Activated naive CD8-positive, alpha-beta T cell treated with anti-CD3 and anti-CD28 coated beads, Interleukin-2, amount 50 U/mL, for 24 hours (primary cell): Measurements from ENCODE around the gene COL19A1.

Experiments used
- ATAC-seq: fragments of 150-1000 bp; cut with Tn5 transposase; one replicate; pipeline ENCODE4 v1.10.0; 2021
- DNase-seq: peaks from one replicate; pipeline ENCODE4 v3.0.0; 2021
- H3K27ac Mint-ChIP-seq: one replicate; pipeline ENCODE4 v1.8.0; 2021; ENCODE audit warnings: mild to moderate bottlenecking, mixed read lengths
- H3K27me3 Mint-ChIP-seq: one replicate; pipeline ENCODE4 v1.8.0; 2021; ENCODE audit warnings: mixed read lengths
- H3K36me3 Mint-ChIP-seq: one replicate; pipeline ENCODE4 v1.8.0; 2021; ENCODE audit warnings: low read depth, mixed read lengths
- H3K4me1 Mint-ChIP-seq: one replicate; pipeline ENCODE4 v1.8.0; 2021; ENCODE audit warnings: mixed read lengths
- H3K4me3 Mint-ChIP-seq: one replicate; pipeline ENCODE4 v1.8.0; 2021; ENCODE audit warnings: mild to moderate bottlenecking, moderate library complexity, mixed read lengths
- H3K9me3 Mint-ChIP-seq: one replicate; pipeline ENCODE4 v1.8.0; 2021; ENCODE audit warnings: mixed read lengths

The COL19A1 gene

GRCh38 chr6:70061546-70061945, 195.2 kb downstream of the COL19A1 start:
- H3K36me3 Mint-ChIP-seq = no peaks in the 10 kb centered on the region
- DNase-seq (no peak), ATAC-seq (no peak)
- H3K27me3 Mint-ChIP-seq = no peaks in the 10 kb centered on the region
- no peak overlapping the region for H3K4me3 Mint-ChIP-seq
- H3K27ac Mint-ChIP-seq = no peak overlapping the region
- H3K4me1 Mint-ChIP-seq = no peaks in the 10 kb centered on the region
- no peaks in the 10 kb centered on the region for H3K9me3 Mint-ChIP-seq

- DNase-seq = no peak
- ATAC-seq = no peak
- Mint-ChIP-seq H3K36me3 (no peaks in the 10 kb centered on the region), H3K27me3 (no peaks in the 10 kb centered on the region), H3K4me1 (no peaks in the 10 kb centered on the region), H3K4me3 (no peak overlapping the region), H3K27ac (no peak overlapping the region), H3K9me3 (no peaks in the 10 kb centered on the region)
Observed at GRCh38 chr6:70062010-70062409, 195.7 kb downstream of the COL19A1 start.

- H3K27ac Mint-ChIP-seq = no peak overlapping the region
- no peak overlapping the region for H3K4me3 Mint-ChIP-seq
- ATAC-seq (no peak), DNase-seq (no peak)
- no peaks in the 10 kb centered on the region for H3K9me3 Mint-ChIP-seq
- H3K36me3 Mint-ChIP-seq = no peaks in the 10 kb centered on the region
- peaks cover 2% of the 10 kb centered on the region for H3K27me3 Mint-ChIP-seq
- H3K4me1 Mint-ChIP-seq = no peaks in the 10 kb centered on the region
Observed at GRCh38 chr6:70072540-70073179, 206.3 kb downstream of the COL19A1 start.

- H3K4me3 Mint-ChIP-seq = no peak overlapping the region
- no peaks in the 10 kb centered on the region for H3K9me3 Mint-ChIP-seq
- ATAC-seq (no peak), DNase-seq (no peak)
- no peaks in the 10 kb centered on the region for H3K4me1 Mint-ChIP-seq
- no peaks in the 10 kb centered on the region for H3K36me3 Mint-ChIP-seq
- no peak overlapping the region for H3K27ac Mint-ChIP-seq
- peaks cover 2% of the 10 kb centered on the region for H3K27me3 Mint-ChIP-seq
Observed at GRCh38 chr6:70073637-70074036, 207.3 kb downstream of the COL19A1 start.

GRCh38 chr6:70079241-70079640, 212.9 kb downstream of the COL19A1 start:
- H3K27ac Mint-ChIP-seq = no peak overlapping the region
- DNase-seq (no peak), ATAC-seq (no peak)
- no peaks in the 10 kb centered on the region for H3K9me3 Mint-ChIP-seq
- H3K4me1 Mint-ChIP-seq = no peaks in the 10 kb centered on the region
- H3K27me3 Mint-ChIP-seq = no peaks in the 10 kb centered on the region
- H3K4me3 Mint-ChIP-seq = no peak overlapping the region
- no peaks in the 10 kb centered on the region for H3K36me3 Mint-ChIP-seq

- ATAC-seq (no peak), DNase-seq (no peak)
- H3K4me3 Mint-ChIP-seq = no peak overlapping the region
- no peaks in the 10 kb centered on the region for H3K27me3 Mint-ChIP-seq
- no peaks in the 10 kb centered on the region for H3K36me3 Mint-ChIP-seq
- H3K4me1 Mint-ChIP-seq = no peaks in the 10 kb centered on the region
- H3K27ac Mint-ChIP-seq = no peak overlapping the region
- no peaks in the 10 kb centered on the region for H3K9me3 Mint-ChIP-seq
Observed at GRCh38 chr6:70080443-70081070, 214.2 kb downstream of the COL19A1 start.

GRCh38 chr6:70082830-70083229, 216.5 kb downstream of the COL19A1 start:
- H3K27me3 Mint-ChIP-seq = no peaks in the 10 kb centered on the region
- ATAC-seq = no peak
- no peak overlapping the region for H3K27ac Mint-ChIP-seq

GRCh38 chr6:70086806-70087205, 220.4 kb downstream of the COL19A1 start:
- DNase-seq = no peak
- Mint-ChIP-seq H3K4me3 (no peak overlapping the region), H3K27ac (no peak overlapping the region), H3K9me3 (no peaks in the 10 kb centered on the region), H3K4me1 (no peaks in the 10 kb centered on the region), H3K27me3 (peaks cover 2% of the 10 kb centered on the region), H3K36me3 (no peaks in the 10 kb centered on the region)
- ATAC-seq = no peak

More at GRCh38 chr6:70082830-70083229, 216.5 kb downstream of the COL19A1 start:
- Mint-ChIP-seq H3K4me1 (no peaks in the 10 kb centered on the region), H3K36me3 (no peaks in the 10 kb centered on the region), H3K4me3 (no peak overlapping the region), H3K9me3 (no peaks in the 10 kb centered on the region)
- DNase-seq = no peak

GRCh38 chr6:70094156-70094555, 227.8 kb downstream of the COL19A1 start:
- Mint-ChIP-seq H3K9me3 (no peaks in the 10 kb centered on the region), H3K27ac (no peak overlapping the region), H3K36me3 (no peaks in the 10 kb centered on the region), H3K4me3 (no peak overlapping the region), H3K4me1 (no peaks in the 10 kb centered on the region), H3K27me3 (peaks cover 5% of the 10 kb centered on the region)
- DNase-seq (no peak), ATAC-seq (no peak)

GRCh38 chr6:70099732-70100131, 233.4 kb downstream of the COL19A1 start:
- DNase-seq (no peak), ATAC-seq (no peak)
- Mint-ChIP-seq H3K27ac (no peak overlapping the region), H3K4me1 (no peaks in the 10 kb centered on the region), H3K9me3 (no peaks in the 10 kb centered on the region), H3K36me3 (no peaks in the 10 kb centered on the region), H3K27me3 (no peaks in the 10 kb centered on the region), H3K4me3 (no peak overlapping the region)

- Mint-ChIP-seq H3K9me3 (no peaks in the 10 kb centered on the region), H3K27me3 (no peaks in the 10 kb centered on the region), H3K4me3 (no peak overlapping the region), H3K4me1 (no peaks in the 10 kb centered on the region), H3K27ac (no peak overlapping the region), H3K36me3 (no peaks in the 10 kb centered on the region)
- ATAC-seq (no peak), DNase-seq (peak; percentile 3)
Observed at GRCh38 chr6:70103798-70104197, 237.4 kb downstream of the COL19A1 start.

GRCh38 chr6:70107852-70108629, 241.7 kb downstream of the COL19A1 start:
- ATAC-seq (no peak), DNase-seq (no peak)
- no peak overlapping the region for H3K4me3 Mint-ChIP-seq
- no peak overlapping the region for H3K27ac Mint-ChIP-seq
- no peaks in the 10 kb centered on the region for H3K4me1 Mint-ChIP-seq
- H3K9me3 Mint-ChIP-seq = no peaks in the 10 kb centered on the region
- H3K27me3 Mint-ChIP-seq = no peaks in the 10 kb centered on the region
- no peaks in the 10 kb centered on the region for H3K36me3 Mint-ChIP-seq

GRCh38 chr6:70110126-70111022, 244.0 kb downstream of the COL19A1 start:
- peaks cover 3% of the 10 kb centered on the region for H3K27me3 Mint-ChIP-seq
- H3K4me3 Mint-ChIP-seq = no peak overlapping the region
- no peak for DNase-seq
- no peaks in the 10 kb centered on the region for H3K9me3 Mint-ChIP-seq
- no peaks in the 10 kb centered on the region for H3K36me3 Mint-ChIP-seq
- H3K4me1 Mint-ChIP-seq = no peaks in the 10 kb centered on the region
- ATAC-seq = no peak
- H3K27ac Mint-ChIP-seq = no peak overlapping the region

GRCh38 chr6:70111737-70112136, 245.4 kb downstream of the COL19A1 start:
- Mint-ChIP-seq H3K4me1 (no peaks in the 10 kb centered on the region), H3K27me3 (peaks cover 3% of the 10 kb centered on the region), H3K4me3 (no peak overlapping the region), H3K27ac (no peak overlapping the region), H3K9me3 (no peaks in the 10 kb centered on the region), H3K36me3 (no peaks in the 10 kb centered on the region)
- DNase-seq (no peak), ATAC-seq (no peak)
